ENCODE results near the gene AIFM3.

- TF ChIP-seq POLR2A (IDR thresholded peaks at IDR 0.05), result no peak
- no peak for TF ChIP-seq CTCF (IDR thresholded peaks at IDR 0.05)
These were observed 3.6 kb upstream of the AIFM3 start for GRCh38 chr22:20963201-20964052.
